NB4 (cell line): ENCODE results near the gene NLGN2.
A peak's percentile ranks its signal among the peaks of the same experiment; 100 is the strongest.

Experiments
- DNase-seq: peaks from one replicate; pipeline ENCODE4 v3.0.0; 2010; ENCODE audit warnings: low read depth
- H3K4me3 ChIP-seq: one replicate; pipeline ENCODE4 v1.5.1; 2011; ENCODE audit warnings: mild to moderate bottlenecking, low read depth, low read length, moderate library complexity
- MAX ChIP-seq: IDR thresholded peaks from 2 replicates; pipeline ENCODE4 v1.6.1; 2011; ENCODE audit warnings: low read depth, low read length
- MYC ChIP-seq: IDR thresholded peaks from 2 replicates; pipeline ENCODE4 v1.6.1; 2011; ENCODE audit warnings: low read depth, low read length
- POLR2A ChIP-seq: IDR thresholded peaks from 2 replicates; pipeline ENCODE4 v1.6.1; 2011; ENCODE audit warnings: mild to moderate bottlenecking; ENCODE audit not compliant: insufficient read length; ENCODE audit errors: extremely low read depth
- TF ChIP-seq, protein P1 (sequence below): IDR thresholded peaks from one replicate; pipeline ENCODE4 v1.5.1; 2012; ENCODE audit warnings: low read depth, low read length

Gene NLGN2

GRCh38 chr17:7396147-7396546, 11.5 kb upstream of the NLGN2 start:
- no peak for DNase-seq
- TF ChIP-seq, protein P1, sequence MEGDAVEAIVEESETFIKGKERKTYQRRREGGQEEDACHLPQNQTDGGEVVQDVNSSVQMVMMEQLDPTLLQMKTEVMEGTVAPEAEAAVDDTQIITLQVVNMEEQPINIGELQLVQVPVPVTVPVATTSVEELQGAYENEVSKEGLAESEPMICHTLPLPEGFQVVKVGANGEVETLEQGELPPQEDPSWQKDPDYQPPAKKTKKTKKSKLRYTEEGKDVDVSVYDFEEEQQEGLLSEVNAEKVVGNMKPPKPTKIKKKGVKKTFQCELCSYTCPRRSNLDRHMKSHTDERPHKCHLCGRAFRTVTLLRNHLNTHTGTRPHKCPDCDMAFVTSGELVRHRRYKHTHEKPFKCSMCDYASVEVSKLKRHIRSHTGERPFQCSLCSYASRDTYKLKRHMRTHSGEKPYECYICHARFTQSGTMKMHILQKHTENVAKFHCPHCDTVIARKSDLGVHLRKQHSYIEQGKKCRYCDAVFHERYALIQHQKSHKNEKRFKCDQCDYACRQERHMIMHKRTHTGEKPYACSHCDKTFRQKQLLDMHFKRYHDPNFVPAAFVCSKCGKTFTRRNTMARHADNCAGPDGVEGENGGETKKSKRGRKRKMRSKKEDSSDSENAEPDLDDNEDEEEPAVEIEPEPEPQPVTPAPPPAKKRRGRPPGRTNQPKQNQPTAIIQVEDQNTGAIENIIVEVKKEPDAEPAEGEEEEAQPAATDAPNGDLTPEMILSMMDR = no peak
- TF ChIP-seq MAX (no peak), MYC (no peak), POLR2A (no peak)
- no peak overlapping the region for H3K4me3 ChIP-seq

GRCh38 chr17:7398612-7399011, 9.0 kb upstream of the NLGN2 start:
- DNase-seq = no peak
- no peak overlapping the region for H3K4me3 ChIP-seq
- TF ChIP-seq, protein P1 = no peak
- TF ChIP-seq MAX = no peak
- TF ChIP-seq POLR2A = no peak
- TF ChIP-seq MYC = no peak

DNA sequence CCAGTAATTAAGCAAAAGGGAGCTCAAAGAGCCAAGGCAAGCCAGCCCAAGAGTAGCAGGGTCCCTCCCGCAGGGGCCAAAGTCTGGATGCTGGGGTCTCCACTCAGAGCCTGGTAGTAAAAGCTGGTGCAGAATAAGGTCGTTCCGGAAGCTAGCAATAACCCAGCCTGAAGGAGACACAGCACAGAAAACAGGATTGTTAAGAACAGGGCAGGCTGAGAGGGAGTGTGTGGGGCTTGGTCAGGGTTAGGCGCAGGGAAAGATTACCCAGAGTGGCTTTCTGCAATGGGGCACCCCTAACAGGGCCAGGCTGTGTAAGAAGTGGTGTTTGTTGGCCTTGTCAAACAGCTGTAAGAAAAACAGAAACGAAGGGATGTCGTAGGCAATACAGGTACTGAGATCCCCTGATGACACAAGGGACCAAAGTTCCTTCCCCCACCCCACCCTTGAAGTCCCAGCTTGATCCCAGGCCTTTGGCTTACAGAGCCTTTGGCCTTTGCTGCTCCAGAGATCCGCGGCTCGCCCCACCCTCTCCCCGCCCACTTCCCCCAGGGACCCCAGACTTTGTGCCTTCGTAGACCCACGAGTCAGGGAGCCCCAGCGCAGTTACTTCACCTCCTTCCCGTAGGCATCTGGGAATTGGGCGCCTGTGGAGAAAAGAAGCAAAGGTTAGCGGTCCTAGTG, 4.5 kb upstream of the NLGN2 start:
- H3K4me3 ChIP-seq = peak overlapping the region; percentile 68
- TF ChIP-seq MAX (no peak), POLR2A (no peak), MYC (no peak)
- TF ChIP-seq, protein P1 = no peak
- peak; percentile 69 for DNase-seq

- TF ChIP-seq POLR2A = no peak
- TF ChIP-seq, protein P1 = no peak
- no peak for TF ChIP-seq MAX
- TF ChIP-seq MYC = no peak
- H3K4me3 ChIP-seq = peak overlapping the region; percentile 68
- DNase-seq = no peak
These were observed 4.0 kb upstream of the NLGN2 start for GRCh38 chr17:7403727-7403976.

- H3K4me3 ChIP-seq = peak within 1 kb of the TSS; percentile 68
- TF ChIP-seq MAX (no peak), MYC (no peak), POLR2A (peak; percentile 71)
- TF ChIP-seq, protein P1 = no peak
- peak; percentile 97 for DNase-seq
These were observed 3.5 kb upstream of the NLGN2 start, which contains the start of gene TMEM256 for GRCh38 chr17:7403977-7404736. Gene TMEM256, minus strand, starts transcription at chr17:7404097. Its CDS starts 13 bp downstream, at chr17:7404084.
